NCI-H2171 (cell line): ENCODE data around the gene IL26.

ENCODE experiments used
- DNase-seq: peaks from one replicate; lab custom pipeline; 2025; lab: John Stamatoyannopoulos, UW

IL26 gene

DNA sequence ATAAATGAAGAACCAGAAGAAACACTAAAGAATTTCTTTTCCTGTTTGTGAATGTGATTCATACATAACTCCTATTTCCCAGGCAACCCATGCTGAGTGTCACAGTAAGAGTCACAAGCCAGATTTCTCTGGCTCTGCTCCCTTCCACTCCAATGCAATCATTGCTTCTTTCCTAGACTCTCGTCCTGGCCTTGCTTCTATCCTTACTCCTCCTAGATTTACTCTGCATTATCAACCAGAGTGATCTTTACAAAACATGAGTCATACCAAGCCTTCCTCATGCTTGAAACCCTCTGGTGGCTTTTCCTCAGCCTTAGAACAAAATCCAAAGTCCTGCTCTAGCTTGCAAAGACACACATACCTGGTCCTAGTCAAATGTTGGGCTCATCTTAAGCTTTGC, 14.5 kb upstream of the IL26 start:
- DNase-seq: no peak

- no peak for DNase-seq
Measured at GRCh38 chr12:68239309-68239982, 13.8 kb upstream of the IL26 start.

- DNase-seq: no peak
Measured at GRCh38 chr12:68237619-68238018, 12.0 kb upstream of the IL26 start.

DNA sequence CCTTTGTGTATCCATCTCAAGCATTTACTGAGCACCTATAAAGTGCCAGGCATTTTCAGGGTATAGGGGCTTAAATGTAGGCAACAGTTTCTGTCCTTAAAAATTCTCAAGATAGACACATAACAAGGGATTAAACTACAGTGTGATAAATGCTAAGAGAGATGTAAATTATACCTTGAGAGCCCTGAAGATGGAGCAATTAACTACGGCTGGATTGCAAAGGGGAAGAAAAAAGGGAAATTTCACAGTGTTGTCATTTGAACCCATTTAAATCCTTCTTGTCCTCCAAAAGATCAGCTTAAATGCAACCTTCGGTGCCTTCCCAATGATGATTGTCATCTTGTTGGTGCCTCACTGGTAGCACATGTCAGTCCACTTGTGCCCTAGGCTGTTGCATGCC, 11.5 kb upstream of the IL26 start:
- no peak for DNase-seq

GRCh38 chr12:68236421-68237059, 10.9 kb upstream of the IL26 start:
- DNase-seq: no peak

DNA sequence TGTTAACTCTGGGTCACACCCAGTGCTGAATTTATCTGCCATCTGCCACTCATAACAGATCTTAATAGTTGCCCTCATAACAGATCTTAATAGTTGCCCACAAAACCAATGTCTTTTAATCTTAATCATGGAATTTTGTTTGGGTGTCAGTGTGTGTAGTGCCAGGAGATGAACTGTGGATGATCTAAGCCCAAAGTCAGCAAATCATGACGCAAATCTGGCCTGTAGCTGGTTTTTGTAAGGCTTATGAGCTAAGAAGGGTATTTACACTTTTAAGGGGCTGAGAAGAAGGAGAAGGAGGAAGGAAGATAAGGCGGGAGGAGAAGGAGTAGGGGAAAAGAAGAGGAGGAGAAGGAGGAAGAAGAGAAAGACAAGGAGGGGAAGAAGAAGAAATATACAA, 10.0 kb upstream of the IL26 start:
- no peak for DNase-seq

DNA sequence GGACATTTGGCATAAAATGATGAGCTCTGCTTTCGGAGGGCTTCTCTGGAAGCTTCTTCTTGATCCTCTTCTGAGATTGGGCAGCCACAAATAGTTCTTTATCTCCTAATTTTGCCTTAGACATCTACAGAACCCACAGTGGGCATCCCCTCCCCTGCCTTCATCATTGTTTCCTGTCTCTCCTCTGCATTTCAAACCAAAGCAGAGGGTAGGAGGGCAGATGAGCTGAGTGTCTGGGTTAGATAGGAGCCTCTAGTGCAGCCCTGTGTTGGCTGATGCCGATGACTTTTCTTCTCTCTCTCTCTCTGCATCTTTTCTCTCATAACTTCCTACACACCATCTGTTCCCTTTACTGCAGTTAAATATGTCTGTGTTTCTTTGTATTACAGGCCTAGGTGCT, 8.5 kb upstream of the IL26 start:
- no peak for DNase-seq

- no peak for DNase-seq
Measured at GRCh38 chr12:68233498-68233897, 7.9 kb upstream of the IL26 start.

GRCh38 chr12:68231691-68232090, 6.1 kb upstream of the IL26 start:
- DNase-seq: no peak

DNA sequence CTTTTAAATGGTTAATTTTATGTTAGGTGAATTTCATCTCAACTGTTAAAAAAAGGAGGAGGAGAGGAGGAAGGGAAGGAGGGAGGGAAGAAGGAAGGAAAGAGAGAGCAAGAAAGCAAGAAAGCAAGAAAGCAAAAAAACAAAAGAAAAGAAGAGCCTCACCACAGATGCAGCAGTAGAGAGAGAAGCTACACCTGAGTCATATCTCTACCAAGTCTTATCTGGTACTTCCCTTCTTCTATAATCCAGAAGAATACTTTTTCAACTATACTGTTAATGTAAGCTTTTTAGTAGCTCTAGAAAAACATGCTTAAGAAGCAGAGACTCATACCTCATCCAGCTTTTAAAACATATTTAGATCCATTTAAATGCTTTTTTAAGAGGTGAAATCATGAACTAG, 5.6 kb upstream of the IL26 start:
- DNase-seq: no peak

GRCh38 chr12:68229956-68230355, 4.3 kb upstream of the IL26 start:
- no peak for DNase-seq

GRCh38 chr12:68227356-68227755, 1.7 kb upstream of the IL26 start:
- no peak for DNase-seq

GRCh38 chr12:68224613-68225285, 861 bp downstream of the IL26 start:
- no peak for DNase-seq

- peak; percentile 82 for DNase-seq
Measured at GRCh38 chr12:68223067-68223747, 2.4 kb downstream of the IL26 start.

DNA sequence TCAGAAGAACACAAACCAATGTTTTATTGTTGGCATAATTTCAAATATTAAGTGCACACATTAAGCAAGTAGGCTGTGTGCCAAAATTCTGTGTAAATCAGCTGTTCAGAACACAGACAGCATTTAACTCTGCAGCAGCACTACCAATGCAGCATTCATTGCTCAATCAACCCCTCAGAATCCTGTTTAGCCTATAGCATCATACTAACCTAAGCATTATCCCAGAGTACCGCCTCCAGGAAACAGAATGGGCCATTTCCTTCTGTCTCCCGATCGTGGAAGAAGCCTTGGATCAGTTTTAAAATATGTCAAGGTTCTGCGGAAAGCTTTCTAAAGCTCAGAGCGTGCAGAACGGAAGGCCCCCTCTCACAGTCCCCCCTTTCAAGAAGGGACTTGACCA, 3.3 kb downstream of the IL26 start:
- peak; percentile 56 for DNase-seq

GRCh38 chr12:68221497-68221896, 4.1 kb downstream of the IL26 start:
- no peak for DNase-seq

DNA sequence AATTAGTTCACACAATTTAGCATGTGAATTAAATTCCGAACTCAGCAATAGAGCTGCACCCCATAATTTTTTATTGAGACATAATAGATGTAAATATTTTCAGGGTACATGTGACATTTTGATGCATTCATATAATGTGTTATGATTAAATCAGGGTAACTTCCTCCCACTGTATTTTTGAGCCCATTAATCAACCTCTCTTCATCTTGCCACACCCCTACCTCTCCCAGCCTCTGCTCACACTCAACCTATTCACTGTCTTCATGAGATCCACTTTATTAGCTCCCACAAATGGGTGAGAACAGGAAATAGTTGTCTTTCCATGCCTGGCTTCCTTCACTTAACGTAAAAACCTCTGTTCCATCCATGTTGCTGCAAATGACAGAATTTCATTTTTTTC, 14.7 kb downstream of the IL26 start:
- no peak for DNase-seq

- DNase-seq: peak; percentile 70
Measured at GRCh38 chr12:68209048-68209728, 16.4 kb downstream of the IL26 start.

DNA sequence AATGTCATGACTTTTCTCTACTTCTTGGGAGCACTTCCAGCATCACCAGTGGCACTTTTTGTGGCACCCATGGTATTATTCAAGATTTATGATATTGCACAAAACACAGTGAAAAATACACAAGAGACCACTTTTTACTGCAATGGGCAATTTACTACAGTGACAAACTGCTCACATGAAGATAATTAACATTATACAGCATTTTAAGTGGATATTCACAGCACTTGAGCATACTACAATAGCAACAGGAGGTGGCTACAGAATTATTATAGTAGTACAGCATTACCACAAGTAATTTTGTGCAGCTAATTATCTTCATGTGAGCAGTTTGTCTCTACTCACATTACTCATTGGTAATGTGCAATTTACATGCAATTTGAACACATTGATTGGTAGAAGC, 18.3 kb downstream of the IL26 start:
- DNase-seq: peak; percentile 41

GRCh38 chr12:68206446-68206845, 19.2 kb downstream of the IL26 start:
- peak; percentile 56 for DNase-seq

GRCh38 chr12:68203460-68203875, 22.1 kb downstream of the IL26 start:
- DNase-seq: no peak

DNA sequence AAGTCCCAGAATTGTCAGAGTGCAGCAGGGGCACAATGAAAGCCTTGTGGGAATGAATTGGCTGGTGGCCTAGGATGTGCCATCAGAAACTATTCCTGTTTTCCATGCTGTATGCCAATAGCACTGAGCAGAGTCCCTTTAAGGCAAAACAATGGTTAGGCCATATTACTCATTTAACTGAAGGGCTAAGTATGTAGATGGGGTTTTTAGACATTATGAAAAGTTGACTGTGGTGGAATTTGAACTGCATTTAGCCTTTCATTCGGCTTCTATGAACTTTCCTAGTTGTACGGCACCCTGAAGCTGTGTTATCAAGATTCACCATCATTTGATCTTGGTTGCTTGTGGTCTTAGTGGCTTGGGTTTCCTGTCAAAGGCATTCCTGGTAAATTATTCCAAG, 24.8 kb downstream of the IL26 start:
- no peak for DNase-seq
